ENCODE results near the gene SPECC1L.

Gene SPECC1L

GRCh38 chr22:24424001-24424900 is 153.6 kb downstream of the SPECC1L start:
- TF ChIP-seq, protein P1, sequence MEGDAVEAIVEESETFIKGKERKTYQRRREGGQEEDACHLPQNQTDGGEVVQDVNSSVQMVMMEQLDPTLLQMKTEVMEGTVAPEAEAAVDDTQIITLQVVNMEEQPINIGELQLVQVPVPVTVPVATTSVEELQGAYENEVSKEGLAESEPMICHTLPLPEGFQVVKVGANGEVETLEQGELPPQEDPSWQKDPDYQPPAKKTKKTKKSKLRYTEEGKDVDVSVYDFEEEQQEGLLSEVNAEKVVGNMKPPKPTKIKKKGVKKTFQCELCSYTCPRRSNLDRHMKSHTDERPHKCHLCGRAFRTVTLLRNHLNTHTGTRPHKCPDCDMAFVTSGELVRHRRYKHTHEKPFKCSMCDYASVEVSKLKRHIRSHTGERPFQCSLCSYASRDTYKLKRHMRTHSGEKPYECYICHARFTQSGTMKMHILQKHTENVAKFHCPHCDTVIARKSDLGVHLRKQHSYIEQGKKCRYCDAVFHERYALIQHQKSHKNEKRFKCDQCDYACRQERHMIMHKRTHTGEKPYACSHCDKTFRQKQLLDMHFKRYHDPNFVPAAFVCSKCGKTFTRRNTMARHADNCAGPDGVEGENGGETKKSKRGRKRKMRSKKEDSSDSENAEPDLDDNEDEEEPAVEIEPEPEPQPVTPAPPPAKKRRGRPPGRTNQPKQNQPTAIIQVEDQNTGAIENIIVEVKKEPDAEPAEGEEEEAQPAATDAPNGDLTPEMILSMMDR (IDR thresholded peaks at IDR 0.05): no peak; the same call in 1 of the 2 replicates

GRCh38 chr22:24424901-24425775 is 154.5 kb downstream of the SPECC1L start:
- TF ChIP-seq, protein P1 (IDR thresholded peaks at IDR 0.05): no peak

GRCh38 chr22:24426436-24426835 is 155.8 kb downstream of the SPECC1L start:
- TF ChIP-seq, protein P1 (IDR thresholded peaks at IDR 0.05): no peak

GRCh38 chr22:24426851-24427499 is 156.3 kb downstream of the SPECC1L start:
- TF ChIP-seq, protein P1 (IDR thresholded peaks at IDR 0.05): no peak

DNA sequence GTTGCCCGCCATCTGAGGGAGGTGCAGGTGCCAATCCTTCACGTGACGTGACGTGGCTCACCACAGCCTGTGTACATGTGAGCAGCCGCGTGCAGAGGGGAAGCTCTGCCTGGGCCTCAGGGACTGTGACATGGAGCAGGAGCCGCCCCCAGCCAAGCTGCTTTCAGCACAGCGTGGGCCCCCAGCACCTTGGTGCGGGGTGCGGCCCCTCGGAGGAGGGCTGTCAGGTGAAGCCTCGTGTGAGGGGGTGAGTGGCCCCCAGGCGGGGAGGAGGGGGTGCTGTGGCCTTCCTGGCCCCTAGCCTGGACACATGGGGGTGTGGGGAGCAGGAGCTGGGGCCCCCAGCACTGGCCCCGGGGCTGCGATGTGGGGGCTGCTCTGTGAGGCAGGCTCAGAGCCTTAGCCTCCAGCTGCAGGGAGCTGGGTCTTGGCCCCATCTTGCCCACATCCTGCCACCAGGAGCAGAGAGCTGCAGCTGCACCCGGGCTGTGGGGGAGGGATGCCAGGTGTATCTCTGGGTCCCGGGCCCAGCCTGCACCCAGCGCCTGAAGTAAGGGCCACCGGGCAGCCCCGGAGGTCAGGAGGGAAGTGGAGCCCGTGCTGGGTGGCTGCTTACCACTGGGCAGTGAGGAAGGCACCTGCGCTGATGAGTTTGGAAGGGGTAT is 157.0 kb downstream of the SPECC1L start, which contains the start of gene ADORA2A:
Gene ADORA2A, plus strand, starts transcription at position 100 of the 665 bp plus-strand sequence. CDS start 5,806 bp downstream, outside the sequence.
- TF ChIP-seq, protein P1 (IDR thresholded peaks at IDR 0.05): no peak

DNA sequence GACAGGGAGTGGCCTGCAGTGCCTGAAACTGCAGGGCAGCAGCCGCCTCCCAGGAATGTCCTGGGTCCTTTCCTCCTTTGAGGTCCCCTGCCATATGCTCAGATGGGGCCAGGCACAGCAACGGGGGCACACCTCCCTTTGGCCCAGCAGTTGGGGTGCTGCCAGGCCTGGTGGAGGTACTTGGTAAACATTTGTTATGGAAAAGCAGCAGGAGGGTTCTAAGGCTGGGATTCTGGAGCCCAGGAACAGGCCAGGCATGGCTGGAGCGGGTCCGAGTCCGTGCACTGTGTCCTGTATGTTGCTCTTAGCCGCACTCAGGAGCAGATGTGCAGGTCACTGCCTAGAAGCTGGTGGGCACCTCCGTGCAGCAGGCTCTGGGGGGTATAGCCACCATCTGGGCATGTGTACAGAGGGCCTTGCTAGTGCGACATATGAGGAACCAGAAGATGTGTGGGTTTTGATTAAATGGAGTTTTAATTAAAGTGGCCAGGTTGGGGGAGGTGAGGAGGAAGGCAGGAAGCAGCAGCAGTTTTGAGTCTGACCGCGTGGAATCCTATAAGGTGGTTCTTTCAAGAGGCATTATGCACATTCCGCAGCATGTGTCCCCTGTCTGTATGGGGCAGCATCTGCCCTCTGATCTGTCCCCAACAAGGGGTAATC is 158.2 kb downstream of the SPECC1L start:
- TF ChIP-seq, protein P1 (IDR thresholded peaks at IDR 0.05): no peak

Measured in LNCAP (cell line).